K562 (cell line): ENCODE results near the gene MRPL2. TPM values are rescaled to one million over a fixed set of nuclear protein-coding genes. Genes with fewer than 3 reads are reported as not detected.
A peak's percentile ranks its signal among the peaks of the same experiment; 100 is the strongest.

Experiments
- BDP1 ChIP-seq: IDR thresholded peaks from 3 replicates; pipeline ENCODE4 v1.6.1; 2011; ENCODE audit not compliant: insufficient read length, insufficient read depth
- BRD9 ChIP-seq: fragments of 450-650 bp; IDR thresholded peaks from 2 replicates; pipeline ENCODE4 v1.6.1; 2018; ENCODE audit warnings: low read depth; ENCODE audit not compliant: partially characterized antibody
- DPF2 ChIP-seq: fragments of 450-650 bp; IDR thresholded peaks from 2 replicates; pipeline ENCODE4 v1.6.1; 2016
- HDGF ChIP-seq: fragments of 450-650 bp; IDR thresholded peaks from 2 replicates; pipeline ENCODE4 v1.6.1; 2016
- PPARD ChIP-seq: fragments of 250-450 bp; sonication (Bioruptor Pico); IDR thresholded peaks from 2 replicates; pipeline ENCODE4 v1.8.0; 2022; ENCODE audit warnings: inconsistent platforms, mild to moderate bottlenecking, moderate library complexity
- RAD21 ChIP-seq, 2 experiments: fragments of 250-450 bp in 1 of 2; fragments of 450-650 bp in 1 of 2; sonication (Bioruptor Pico) in 1 of 2; formaldehyde crosslinking in 1 of 2; IDR thresholded peaks in 1 of 2; conservative IDR thresholded peaks in 1 of 2; 2 replicates each; pipeline versions ENCODE4 v1.4.0 to v1.8.0; 2020 to 2022; ENCODE audit warnings: mild to moderate bottlenecking in 2 of 2, moderate library complexity in 1 of 2
- RUNX1 ChIP-seq: sonication (generic); IDR thresholded peaks from 2 replicates; pipeline ENCODE4 v1.6.1; 2016; ENCODE audit warnings: antibody characterized with exemption, low read depth
- SMARCA4 ChIP-seq: fragments of 450-650 bp; IDR thresholded peaks from 2 replicates; pipeline ENCODE4 v1.6.1; 2016
- ZNF224 ChIP-seq: sonication (generic); formaldehyde crosslinking; IDR thresholded peaks from 2 replicates; pipeline ENCODE4 v1.8.0; 2022; ENCODE audit warnings: mild to moderate bottlenecking, missing genetic modification reagents
- polyA plus RNA-seq, 8 experiments: library from polyadenylated mRNA; depleted of rRNA in 4 of 8; stranded (reverse) in 5 of 8; unstranded in 3 of 8; fragments of >200 nt; fragmentation: Nextera tagmentation in 2 of 8; fragmentation: Illumina TruSeq in 1 of 8; extraction: Ambion mirVana in 2 of 8; extraction: Trizol in 1 of 8; gene quantifications; 2 replicates each; pipeline versions ENCODE4 v1.2.1 to v1.2.3, GENCODE V29; 2011 to 2014; ENCODE audit warnings: inconsistent platforms in 1 of 8, missing spikeins in 1 of 8
- total RNA-seq, 7 experiments: library from RNA; depleted of rRNA in 6 of 7; stranded (reverse); fragments of >200 nt in 6 of 7; fragmentation: Illumina TruSeq in 2 of 7; extraction: Trizol in 2 of 7; gene quantifications; 2 replicates each; pipeline versions ENCODE4 v1.2.1 to v1.2.3, GENCODE V29; 2011 to 2021; ENCODE audit warnings: low replicate concordance in 1 of 7
- TF ChIP-seq, protein P1 (sequence below): fragments of 450-650 bp; IDR thresholded peaks from 2 replicates; pipeline ENCODE4 v1.6.1; 2016; ENCODE audit warnings: low read depth
- TF ChIP-seq, protein P2 (sequence below): fragments of 450-650 bp; IDR thresholded peaks from 2 replicates; pipeline ENCODE4 v1.6.1; 2018; ENCODE audit warnings: mild to moderate bottlenecking, low read depth; ENCODE audit not compliant: partially characterized antibody

MRPL2 gene
- total and polyA plus RNA-seq, 9 of the 15 experiments (the other 6 are each of a cell fraction or from before 2014, with no cell fraction given), result 63.1 to 262 (median 121) TPM

GRCh38 chr6:43052842-43053544 is 6.2 kb downstream of the MRPL2 start (continued):
- TF ChIP-seq RAD21 (CRISPR knock-in tag; conservative IDR thresholded peaks at IDR 0.05 in 1 of 2, IDR thresholded peaks at IDR 0.05 in 1 of 2), result no peak
- TF ChIP-seq HDGF, result peak; percentile 95
- TF ChIP-seq RUNX1, result no peak
- TF ChIP-seq BRD9, result peak; percentile 49
- TF ChIP-seq, protein P1, sequence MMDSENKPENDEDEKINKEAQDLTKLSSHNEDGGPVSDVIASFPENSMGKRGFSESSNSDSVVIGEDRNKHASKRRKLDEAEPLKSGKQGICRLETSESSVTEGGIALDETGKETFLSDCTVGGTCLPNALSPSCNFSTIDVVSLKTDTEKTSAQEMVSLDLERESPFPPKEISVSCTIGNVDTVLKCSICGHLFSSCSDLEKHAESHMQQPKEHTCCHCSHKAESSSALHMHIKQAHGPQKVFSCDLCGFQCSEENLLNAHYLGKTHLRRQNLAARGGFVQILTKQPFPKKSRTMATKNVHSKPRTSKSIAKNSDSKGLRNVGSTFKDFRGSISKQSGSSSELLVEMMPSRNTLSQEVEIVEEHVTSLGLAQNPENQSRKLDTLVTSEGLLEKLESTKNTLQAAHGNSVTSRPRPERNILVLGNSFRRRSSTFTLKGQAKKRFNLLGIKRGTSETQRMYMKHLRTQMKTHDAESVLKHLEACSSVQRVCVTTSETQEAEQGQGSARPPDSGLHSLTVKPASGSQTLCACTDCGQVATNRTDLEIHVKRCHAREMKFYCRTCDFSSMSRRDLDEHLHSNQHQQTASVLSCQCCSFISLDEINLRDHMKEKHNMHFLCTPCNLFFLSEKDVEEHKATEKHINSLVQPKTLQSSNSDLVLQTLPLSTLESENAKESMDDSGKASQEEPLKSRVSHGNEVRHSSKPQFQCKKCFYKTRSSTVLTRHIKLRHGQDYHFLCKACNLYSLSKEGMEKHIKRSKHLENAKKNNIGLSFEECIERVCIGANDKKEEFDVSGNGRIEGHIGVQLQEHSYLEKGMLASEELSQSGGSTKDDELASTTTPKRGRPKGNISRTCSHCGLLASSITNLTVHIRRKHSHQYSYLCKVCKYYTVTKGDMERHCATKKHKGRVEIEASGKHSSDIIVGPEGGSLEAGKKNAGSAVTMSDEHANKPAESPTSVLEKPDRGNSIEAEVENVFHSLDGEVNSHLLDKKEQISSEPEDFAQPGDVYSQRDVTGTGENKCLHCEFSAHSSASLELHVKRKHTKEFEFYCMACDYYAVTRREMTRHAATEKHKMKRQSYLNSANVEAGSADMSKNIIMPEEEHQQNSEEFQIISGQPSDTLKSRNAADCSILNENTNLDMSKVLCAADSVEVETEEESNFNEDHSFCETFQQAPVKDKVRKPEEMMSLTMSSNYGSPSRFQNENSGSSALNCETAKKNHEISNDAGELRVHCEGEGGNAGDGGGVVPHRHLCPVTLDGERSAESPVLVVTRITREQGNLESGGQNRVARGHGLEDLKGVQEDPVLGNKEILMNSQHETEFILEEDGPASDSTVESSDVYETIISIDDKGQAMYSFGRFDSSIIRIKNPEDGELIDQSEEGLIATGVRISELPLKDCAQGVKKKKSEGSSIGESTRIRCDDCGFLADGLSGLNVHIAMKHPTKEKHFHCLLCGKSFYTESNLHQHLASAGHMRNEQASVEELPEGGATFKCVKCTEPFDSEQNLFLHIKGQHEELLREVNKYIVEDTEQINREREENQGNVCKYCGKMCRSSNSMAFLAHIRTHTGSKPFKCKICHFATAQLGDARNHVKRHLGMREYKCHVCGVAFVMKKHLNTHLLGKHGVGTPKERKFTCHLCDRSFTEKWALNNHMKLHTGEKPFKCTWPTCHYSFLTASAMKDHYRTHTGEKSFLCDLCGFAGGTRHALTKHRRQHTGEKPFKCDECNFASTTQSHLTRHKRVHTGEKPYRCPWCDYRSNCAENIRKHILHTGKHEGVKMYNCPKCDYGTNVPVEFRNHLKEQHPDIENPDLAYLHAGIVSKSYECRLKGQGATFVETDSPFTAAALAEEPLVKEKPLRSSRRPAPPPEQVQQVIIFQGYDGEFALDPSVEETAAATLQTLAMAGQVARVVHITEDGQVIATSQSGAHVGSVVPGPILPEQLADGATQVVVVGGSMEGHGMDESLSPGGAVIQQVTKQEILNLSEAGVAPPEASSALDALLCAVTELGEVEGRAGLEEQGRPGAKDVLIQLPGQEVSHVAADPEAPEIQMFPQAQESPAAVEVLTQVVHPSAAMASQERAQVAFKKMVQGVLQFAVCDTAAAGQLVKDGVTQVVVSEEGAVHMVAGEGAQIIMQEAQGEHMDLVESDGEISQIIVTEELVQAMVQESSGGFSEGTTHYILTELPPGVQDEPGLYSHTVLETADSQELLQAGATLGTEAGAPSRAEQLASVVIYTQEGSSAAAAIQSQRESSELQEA, result no peak
- TF ChIP-seq SMARCA4, result peak; percentile 56
- no peak for TF ChIP-seq PPARD (CRISPR knock-in tag)
- TF ChIP-seq BDP1, result no peak
- no peak for TF ChIP-seq ZNF224 (CRISPR knock-in tag)
- TF ChIP-seq, protein P2, sequence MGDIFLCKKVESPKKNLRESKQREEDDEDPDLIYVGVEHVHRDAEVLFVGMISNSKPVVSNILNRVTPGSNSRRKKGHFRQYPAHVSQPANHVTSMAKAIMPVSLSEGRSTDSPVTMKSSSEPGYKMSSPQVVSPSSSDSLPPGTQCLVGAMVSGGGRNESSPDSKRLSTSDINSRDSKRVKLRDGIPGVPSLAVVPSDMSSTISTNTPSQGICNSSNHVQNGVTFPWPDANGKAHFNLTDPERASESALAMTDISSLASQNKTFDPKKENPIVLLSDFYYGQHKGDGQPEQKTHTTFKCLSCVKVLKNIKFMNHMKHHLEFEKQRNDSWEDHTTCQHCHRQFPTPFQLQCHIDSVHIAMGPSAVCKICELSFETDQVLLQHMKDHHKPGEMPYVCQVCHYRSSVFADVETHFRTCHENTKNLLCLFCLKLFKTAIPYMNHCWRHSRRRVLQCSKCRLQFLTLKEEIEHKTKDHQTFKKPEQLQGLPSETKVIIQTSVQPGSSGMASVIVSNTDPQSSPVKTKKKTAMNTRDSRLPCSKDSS, result no peak
- TF ChIP-seq DPF2, result peak; percentile 42; the same call in 1 of the 2 replicates
